H9 (cell line): Measurements from ENCODE around the gene DCAF15. TPM values are rescaled to one million over a fixed set of nuclear protein-coding genes. Genes with fewer than 3 reads are reported as not detected.

Experiments used
- DNase-seq: peaks from one replicate; pipeline ENCODE4 v3.0.0-alpha.2; 2017
- H2AFZ ChIP-seq: one replicate; pipeline ENCODE4 v1.6.1; 2013; ENCODE audit warnings: mild to moderate bottlenecking, low read length, control low read depth, moderate library complexity
- H2AK5ac ChIP-seq: 2 replicates; pipeline ENCODE4 v1.6.1; 2013; ENCODE audit warnings: low read length, control low read depth, mixed read lengths; ENCODE audit not compliant: insufficient read length
- H2BK120ac ChIP-seq: one replicate; pipeline ENCODE4 v1.6.1; 2013; ENCODE audit warnings: low read depth, mild to moderate bottlenecking, low read length, control low read depth, inconsistent platforms; ENCODE audit not compliant: poor library complexity, severe bottlenecking
- H2BK12ac ChIP-seq: 2 replicates; pipeline ENCODE4 v1.6.1; 2013; ENCODE audit warnings: low read length, control low read depth, mixed read lengths, low read depth; ENCODE audit not compliant: insufficient read length
- H2BK15ac ChIP-seq: 2 replicates; pipeline ENCODE4 v1.6.1; 2013; ENCODE audit warnings: low read depth, low read length, control low read depth
- H2BK20ac ChIP-seq: one replicate; pipeline ENCODE4 v1.6.1; 2013; ENCODE audit warnings: low read depth, mild to moderate bottlenecking, low read length, control low read depth, inconsistent platforms; ENCODE audit not compliant: poor library complexity, severe bottlenecking
- H2BK5ac ChIP-seq: 2 replicates; pipeline ENCODE4 v1.6.1; 2013; ENCODE audit warnings: low read length, control low read depth, mixed read lengths; ENCODE audit not compliant: insufficient read length
- H3K14ac ChIP-seq: 2 replicates; pipeline ENCODE4 v1.6.1; 2013; ENCODE audit warnings: low read length, control low read depth; ENCODE audit not compliant: insufficient read depth
- H3K18ac ChIP-seq: 2 replicates; pipeline ENCODE4 v1.6.1; 2013; ENCODE audit warnings: low read depth, mild to moderate bottlenecking, mixed read lengths, low read length, control low read depth; ENCODE audit not compliant: insufficient read length
- H3K23ac ChIP-seq: 2 replicates; pipeline ENCODE4 v1.6.1; 2013; ENCODE audit warnings: low read length, control low read depth, mixed read lengths, low read depth; ENCODE audit not compliant: insufficient read length
- H3K23me2 ChIP-seq: 2 replicates; pipeline ENCODE4 v1.6.1; 2013; ENCODE audit warnings: low read depth, mild to moderate bottlenecking, mixed read lengths, low read length, control low read depth; ENCODE audit not compliant: insufficient read length, poor library complexity, severe bottlenecking
- H3K27ac ChIP-seq: 2 replicates; pipeline ENCODE4 v1.5.1; 2013; ENCODE audit warnings: low read length, control low read depth, mixed read lengths, low read depth; ENCODE audit not compliant: insufficient read length
- H3K27me3 ChIP-seq: 2 replicates; pipeline ENCODE4 v1.6.1; 2013; ENCODE audit warnings: low read length, control low read depth, inconsistent platforms; ENCODE audit not compliant: insufficient read depth
- H3K4ac ChIP-seq: 2 replicates; pipeline ENCODE4 v1.6.1; 2013; ENCODE audit warnings: low read depth, mild to moderate bottlenecking, control low read depth, inconsistent platforms, low read length, moderate library complexity
- H3K4me1 ChIP-seq: 2 replicates; pipeline ENCODE4 v1.6.1; 2013; ENCODE audit warnings: low read length, control low read depth, inconsistent platforms; ENCODE audit not compliant: insufficient read depth
- H3K4me2 ChIP-seq: 2 replicates; pipeline ENCODE4 v1.6.1; 2013; ENCODE audit warnings: low read length, control low read depth, mixed read lengths; ENCODE audit not compliant: insufficient read length, insufficient read depth
- H3K56ac ChIP-seq: 2 replicates; pipeline ENCODE4 v1.6.1; 2013; ENCODE audit warnings: low read depth, mild to moderate bottlenecking, mixed read lengths, low read length, control low read depth; ENCODE audit not compliant: insufficient read length
- H3K79me1 ChIP-seq: 2 replicates; pipeline ENCODE4 v1.6.1; 2013; ENCODE audit warnings: low read depth, mild to moderate bottlenecking, moderate library complexity, low read length, control low read depth, inconsistent platforms; ENCODE audit not compliant: insufficient read depth, poor library complexity, severe bottlenecking
- H3K79me2 ChIP-seq: 2 replicates; pipeline ENCODE4 v1.6.1; 2013; ENCODE audit warnings: low read length, control low read depth, inconsistent platforms; ENCODE audit not compliant: insufficient read depth
- H3K9ac ChIP-seq: 2 replicates; pipeline ENCODE4 v1.6.1; 2013; ENCODE audit warnings: low read length, control low read depth, mixed read lengths; ENCODE audit not compliant: insufficient read length; ENCODE audit errors: extremely low read depth
- H3K9me3 ChIP-seq: one replicate; pipeline ENCODE4 v1.6.1; 2013; ENCODE audit warnings: low read depth, low read length, inconsistent platforms; ENCODE audit not compliant: control insufficient read depth
- H3T11ph ChIP-seq: one replicate; pipeline ENCODE4 v1.6.1; 2013; ENCODE audit warnings: mild to moderate bottlenecking, low read length, control low read depth, inconsistent platforms
- H4K20me1 ChIP-seq: one replicate; pipeline ENCODE4 v1.6.1; 2013; ENCODE audit not compliant: control insufficient read depth, insufficient read length, insufficient read depth
- H4K5ac ChIP-seq: 2 replicates; pipeline ENCODE4 v1.6.1; 2013; ENCODE audit warnings: low read depth, mild to moderate bottlenecking, mixed read lengths, low read length, control low read depth; ENCODE audit not compliant: insufficient read length
- H4K8ac ChIP-seq: replicated peaks from 2 replicates; pipeline ENCODE4 v1.6.1; 2013; ENCODE audit warnings: low read length, control low read depth, mixed read lengths, low read depth; ENCODE audit not compliant: insufficient read length
- H4K91ac ChIP-seq: 2 replicates; pipeline ENCODE4 v1.6.1; 2013; ENCODE audit warnings: low read depth, mild to moderate bottlenecking, moderate library complexity, mixed read lengths, low read length, control low read depth; ENCODE audit not compliant: insufficient read length
- H3K27ac Mint-ChIP-seq, 3 experiments: 2 replicates in 2 of 3; 3 replicates in 1 of 3; pipeline ENCODE4 v1.8.0; 2020 to 2021; ENCODE audit warnings: mixed read lengths in 3 of 3, mild to moderate bottlenecking in 1 of 3, moderate library complexity in 1 of 3
- H3K27me3 Mint-ChIP-seq: 2 replicates; pipeline ENCODE4 v1.8.0; 2021; ENCODE audit warnings: low read depth, mild to moderate bottlenecking, moderate library complexity, mixed read lengths
- H3K36me3 Mint-ChIP-seq, 3 experiments: 2 replicates in 2 of 3; 3 replicates in 1 of 3; pipeline ENCODE4 v1.8.0; 2020 to 2021; ENCODE audit warnings: low read depth in 3 of 3, mixed read lengths in 3 of 3; ENCODE audit not compliant: insufficient read depth in 1 of 3
- H3K4me1 Mint-ChIP-seq, 2 experiments: 2 replicates each; pipeline ENCODE4 v1.8.0; 2020; ENCODE audit warnings: mixed read lengths in 2 of 2
- H3K4me3 Mint-ChIP-seq, 2 experiments: 2 replicates in 1 of 2; 3 replicates in 1 of 2; pipeline ENCODE4 v1.8.0; 2020 to 2021; ENCODE audit warnings: mild to moderate bottlenecking in 2 of 2, mixed read lengths in 2 of 2, moderate library complexity in 1 of 2
- H3K9me3 Mint-ChIP-seq, 2 experiments: 2 replicates in 1 of 2; 3 replicates in 1 of 2; pipeline ENCODE4 v1.8.0; 2020; ENCODE audit warnings: mild to moderate bottlenecking in 2 of 2, mixed read lengths in 2 of 2, moderate library complexity in 1 of 2
- CTCF ChIP-seq: fragments of 200-600 bp; sonication (generic); conservative IDR thresholded peaks from 3 replicates; pipeline ENCODE4 v1.8.0; 2021; ENCODE audit warnings: antibody characterized with exemption, mild to moderate bottlenecking
- WGBS: extraction: QIAGEN DNeasy Blood & Tissue Kit; methylation state at CpG from one replicate; pipeline ENCODE4 v1.1.7; 2013; ENCODE audit warnings: missing lambda C conversion rate, low lambda C conversion rate, mixed read lengths; ENCODE audit not compliant: insufficient read length; ENCODE audit errors: extremely low coverage; 5-methylcytosine and 5-hydroxymethylcytosine counted together
- total RNA-seq: library from RNA; stranded (reverse); gene quantifications from 2 replicates; pipeline ENCODE4 v1.2.1, GENCODE V29; 2021

The DCAF15 gene
- total RNA-seq, 1 experiment from 2014 or later = 82.5 TPM

- H3K23me2 ChIP-seq = no peaks in the 10 kb centered on the region
- H4K5ac ChIP-seq = no peak overlapping the region
- Mint-ChIP-seq H3K4me1 (peaks cover 2% of the 10 kb centered on the region in 2 experiments), H3K27ac (peak overlapping the region in 2 of 3 experiments; percentile 2 to 12; a peak in 2 of 7 replicates), H3K4me3 (no peak overlapping the region), H3K9me3 (no peaks in the 10 kb centered on the region), H3K27me3 (no peaks in the 10 kb centered on the region), H3K36me3 (peaks cover 14 to 55% (median 25%) of the 10 kb centered on the region in 3 experiments; a peak in 6 of 7 replicates)
- H2BK12ac ChIP-seq = no peak overlapping the region
- no peaks in the 10 kb centered on the region for H4K20me1 ChIP-seq
- no peak overlapping the region for H3K4ac ChIP-seq
- no peak overlapping the region for H2BK20ac ChIP-seq
- no peak overlapping the region for H2BK120ac ChIP-seq
- H3K56ac ChIP-seq = no peak overlapping the region
- no peak overlapping the region for H3K27ac ChIP-seq
- WGBS = no CpG with 5 or more reads among the region's 18 CpGs
- H3K4me1 ChIP-seq = no peaks in the 10 kb centered on the region
- H3K14ac ChIP-seq = no peak overlapping the region
- no peak overlapping the region for H4K8ac ChIP-seq
- H2BK5ac ChIP-seq = no peak overlapping the region
- H3K9ac ChIP-seq = no peak overlapping the region
- H3K9me3 ChIP-seq = no peaks in the 10 kb centered on the region
- TF ChIP-seq CTCF = no peak
- H3K23ac ChIP-seq = no peak overlapping the region
- H3K18ac ChIP-seq = no peak overlapping the region
- H3K79me1 ChIP-seq = no peaks in the 10 kb centered on the region
- no peaks in the 10 kb centered on the region for H3K27me3 ChIP-seq
- H2BK15ac ChIP-seq = no peak overlapping the region
- no peak overlapping the region for H4K91ac ChIP-seq
- H3T11ph ChIP-seq = no peak overlapping the region
- no peak overlapping the region for H2AK5ac ChIP-seq
- H3K4me2 ChIP-seq = no peak overlapping the region
- H2AFZ ChIP-seq = no peak overlapping the region
- no peak for DNase-seq
- H3K79me2 ChIP-seq = no peaks in the 10 kb centered on the region
Measured at GRCh38 chr19:13968999-13969398, 16.7 kb downstream of the DCAF15 start.
